Stimulated activated CD4-positive, alpha-beta T cell treated with anti-CD3 and anti-CD28 coated beads, TNF-alpha, amount 100 ng/mL, for 24 hours (primary cell): ENCODE results near the gene ENKD1.
A peak's percentile ranks its signal among the peaks of the same experiment; 100 is the strongest.
"Not testable (repeated sequence)": the region's sequence is repeated elsewhere in the genome, so short reads cannot be mapped to it uniquely, and the experiment has no call there.

Experiments
- DNase-seq, 3 experiments: peaks; one replicate each; pipeline ENCODE4 v3.0.0-alpha.2; 2020; ENCODE audit warnings: low read depth in 3 of 3

Gene ENKD1, protein sequence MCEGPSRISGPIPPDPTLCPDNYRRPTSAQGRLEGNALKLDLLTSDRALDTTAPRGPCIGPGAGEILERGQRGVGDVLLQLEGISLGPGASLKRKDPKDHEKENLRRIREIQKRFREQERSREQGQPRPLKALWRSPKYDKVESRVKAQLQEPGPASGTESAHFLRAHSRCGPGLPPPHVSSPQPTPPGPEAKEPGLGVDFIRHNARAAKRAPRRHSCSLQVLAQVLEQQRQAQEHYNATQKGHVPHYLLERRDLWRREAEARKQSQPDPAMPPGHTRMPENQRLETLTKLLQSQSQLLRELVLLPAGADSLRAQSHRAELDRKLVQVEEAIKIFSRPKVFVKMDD

DNA sequence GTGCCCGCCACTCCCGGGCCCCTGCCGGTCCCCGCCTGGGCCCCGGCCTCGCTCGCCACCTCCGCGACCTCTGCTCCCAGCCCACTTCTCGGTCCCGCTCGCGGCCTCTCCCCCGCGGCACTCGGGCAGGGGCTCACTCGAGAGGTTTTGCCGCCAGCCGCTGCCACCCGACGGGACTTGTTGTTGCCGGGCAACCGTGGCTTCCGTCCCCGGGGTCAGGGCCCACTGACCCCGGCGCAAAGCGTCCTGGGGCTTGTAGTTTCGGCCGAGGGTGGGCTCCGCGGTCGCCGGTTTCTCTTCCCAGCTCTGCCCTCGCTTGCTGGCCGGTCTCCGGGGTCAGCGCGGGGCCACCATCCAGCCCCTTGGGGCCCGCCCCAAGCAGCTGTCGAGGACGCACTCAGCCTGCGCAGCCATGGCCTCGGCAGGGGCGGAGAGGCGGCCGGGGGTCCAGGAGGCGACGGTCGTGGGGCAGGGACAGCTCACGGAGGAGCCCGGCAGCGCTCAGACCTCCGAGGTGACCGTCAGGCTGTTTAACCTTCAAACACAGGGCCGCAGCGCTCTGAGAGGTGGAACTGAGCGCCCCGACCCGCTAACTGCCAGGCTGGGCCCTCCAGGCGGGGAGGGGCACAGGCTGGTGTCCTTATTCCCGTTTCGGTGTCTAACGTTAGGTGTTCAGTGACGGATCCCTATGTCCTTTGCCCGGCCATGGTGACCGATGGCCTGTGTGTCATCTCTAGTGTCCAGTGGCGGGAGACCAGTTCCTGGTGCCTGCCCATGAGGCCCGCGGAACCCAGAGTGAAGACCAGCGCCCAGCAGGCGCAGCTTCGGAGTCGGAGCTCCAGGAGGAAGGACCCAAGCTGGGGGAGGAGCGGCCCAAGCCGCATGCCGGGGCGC, at the start of gene ENKD1, which contains the start of gene C16orf86:
Gene ENKD1 (minus strand): TSS at position 192 of the 894 bp plus-strand sequence. CDS start 308 bp downstream, outside the sequence.
Gene C16orf86 (plus strand): TSS at position 256 of the 894 bp plus-strand sequence. CDS start 157 bp downstream, at position 413.
- DNase-seq = peak; percentile 53 to 77 (median 64)

GRCh38 chr16:67716097-67716496, 49.5 kb upstream of the ENKD1 start:
- DNase-seq = no peak

DNA sequence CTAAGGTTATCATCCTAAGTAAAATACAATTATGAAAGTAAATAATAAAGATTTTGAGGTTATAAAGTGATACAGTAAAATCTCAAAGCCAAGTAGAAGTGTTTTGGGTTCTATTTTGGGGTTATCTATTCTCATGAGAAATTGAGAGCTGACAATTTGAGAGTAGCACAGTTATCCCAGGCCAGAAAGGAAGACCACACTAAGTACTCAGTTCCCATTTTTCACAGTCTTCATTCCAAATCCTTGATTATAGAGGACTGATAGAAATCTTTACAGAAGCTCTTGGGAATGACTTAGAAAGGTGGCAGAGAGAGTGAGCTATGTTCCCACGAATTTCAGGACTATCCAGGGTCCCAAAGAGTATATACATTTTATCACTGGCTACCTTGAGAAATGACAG, 48.0 kb upstream of the ENKD1 start:
- no peak for DNase-seq

GRCh38 chr16:67713647-67714273, 47.2 kb upstream of the ENKD1 start:
- DNase-seq = no peak

DNA sequence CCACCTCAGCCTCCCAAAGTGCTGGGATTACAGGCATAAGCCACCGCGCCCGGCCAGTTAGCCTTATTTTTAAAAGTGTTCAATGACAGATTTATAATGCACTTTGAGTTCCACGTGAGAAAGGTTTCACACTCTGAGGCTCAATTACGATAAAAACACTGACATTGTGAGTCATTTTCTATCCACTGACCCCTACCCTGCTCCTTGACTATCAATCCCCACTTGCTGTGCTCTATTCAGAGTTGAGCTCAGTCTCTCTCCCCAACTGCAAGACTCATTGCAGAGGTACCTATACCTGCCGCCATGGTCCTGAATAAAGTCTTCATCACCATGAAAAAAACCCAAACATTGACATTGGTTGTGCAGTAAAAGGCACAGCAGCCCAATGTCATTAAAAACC, 44.1 kb upstream of the ENKD1 start:
- no peak for DNase-seq

- DNase-seq = no peak
These were observed 42.5 kb upstream of the ENKD1 start for GRCh38 chr16:67709050-67709449.

- no peak for DNase-seq
These were observed 41.8 kb upstream of the ENKD1 start for GRCh38 chr16:67708368-67708771.

- no peak for DNase-seq
These were observed 41.2 kb upstream of the ENKD1 start for GRCh38 chr16:67707790-67708189.

- DNase-seq = no peak
These were observed 40.7 kb upstream of the ENKD1 start for GRCh38 chr16:67707210-67707609.

- DNase-seq = no peak
These were observed 37.6 kb upstream of the ENKD1 start for GRCh38 chr16:67704110-67704509.

DNA sequence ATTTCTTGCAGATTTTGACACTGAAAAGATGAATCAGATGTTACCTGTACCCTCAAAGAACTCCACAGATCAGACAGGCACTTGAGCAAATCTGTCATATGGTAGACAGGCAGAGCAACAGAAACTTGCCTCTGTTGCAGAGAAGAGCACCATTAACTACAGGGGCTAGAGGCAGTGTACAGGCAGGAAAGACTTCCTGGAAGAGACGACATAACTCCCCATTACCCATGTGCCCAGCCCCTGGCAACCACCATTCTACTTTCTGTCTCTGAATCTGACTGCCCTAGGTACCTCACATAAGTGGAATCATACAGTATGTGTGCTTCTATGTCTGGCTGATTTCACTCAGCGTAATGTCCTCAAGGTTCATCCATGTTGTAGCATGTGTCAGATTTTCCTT, 37.1 kb upstream of the ENKD1 start:
- no peak for DNase-seq

GRCh38 chr16:67702130-67702529, 35.6 kb upstream of the ENKD1 start:
- no peak for DNase-seq

GRCh38 chr16:67701420-67701819, 34.9 kb upstream of the ENKD1 start:
- DNase-seq = no peak

DNA sequence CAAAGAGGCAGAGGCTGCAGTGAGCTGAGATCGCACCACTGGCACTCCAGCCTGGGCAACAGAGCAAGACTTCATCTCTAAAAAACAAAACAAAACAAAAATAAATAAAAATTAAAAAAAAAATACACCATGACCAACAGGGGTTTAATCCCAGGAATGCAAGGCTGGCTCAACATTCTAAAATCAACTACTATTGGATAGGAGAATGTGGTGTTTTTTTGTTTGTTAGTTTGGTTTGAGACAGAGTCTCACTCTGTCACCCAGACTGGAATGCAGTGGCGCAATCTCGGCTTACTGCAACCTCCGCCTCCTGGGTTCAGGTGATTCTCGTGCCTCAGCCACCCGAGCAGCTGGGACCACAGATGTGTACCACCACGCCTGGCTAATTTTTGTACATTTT, 32.7 kb upstream of the ENKD1 start:
- DNase-seq = no peak

- no peak for DNase-seq
These were observed 31.1 kb upstream of the ENKD1 start for GRCh38 chr16:67697422-67698185.

DNA sequence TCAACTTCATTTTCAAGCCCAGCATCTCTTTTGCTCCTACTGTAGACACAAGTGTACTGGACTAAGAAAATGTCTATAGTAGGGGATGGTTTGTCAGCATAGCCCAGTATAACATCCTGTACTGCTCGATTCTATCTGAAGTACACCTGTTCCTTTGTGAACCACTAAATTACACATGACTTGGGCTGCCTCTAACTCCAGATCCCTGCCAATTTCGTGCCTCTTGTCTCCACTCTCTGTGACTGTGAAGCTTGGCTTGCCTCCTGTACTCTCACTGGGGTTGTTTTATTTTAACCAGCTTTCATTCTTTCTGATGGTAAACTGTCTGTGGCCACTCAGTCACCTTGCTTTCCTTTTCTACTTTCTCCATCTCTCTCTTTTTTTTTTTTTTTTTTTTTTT, 28.1 kb upstream of the ENKD1 start:
- DNase-seq = no peak

- not testable (repeated sequence) for DNase-seq
These were observed 27.2 kb upstream of the ENKD1 start for GRCh38 chr16:67693517-67694285.

GRCh38 chr16:67685388-67686112, 19.0 kb upstream of the ENKD1 start:
- no peak for DNase-seq

DNA sequence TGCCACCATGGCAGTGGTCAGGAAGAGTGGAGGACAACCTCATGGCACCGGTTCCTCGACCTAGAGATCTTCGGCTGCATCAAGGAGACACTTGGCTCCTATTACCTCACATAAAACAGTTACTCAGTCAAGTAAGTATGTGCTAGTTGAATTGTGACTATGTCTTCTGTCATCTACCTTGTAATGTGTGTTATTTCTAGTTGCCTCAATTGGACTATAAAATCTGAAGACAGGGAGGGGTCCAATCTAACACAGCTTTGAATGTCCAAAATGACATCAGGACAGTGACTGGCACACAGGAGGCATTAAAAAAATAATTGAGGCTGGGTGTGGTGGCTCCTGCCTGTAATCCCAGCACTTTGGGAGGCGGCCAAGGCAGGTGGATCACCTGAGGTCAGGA, 17.2 kb upstream of the ENKD1 start:
- DNase-seq = no peak
